NCI-H2171 (cell line): Measurements from ENCODE around the gene DMRT3.
"Not testable (repeated sequence)": the region's sequence is repeated elsewhere in the genome, so short reads cannot be mapped to it uniquely, and the experiment has no call there.

Source experiments
- DNase-seq: peaks from one replicate; lab custom pipeline; 2025; lab: John Stamatoyannopoulos, UW

Gene DMRT3

DNA sequence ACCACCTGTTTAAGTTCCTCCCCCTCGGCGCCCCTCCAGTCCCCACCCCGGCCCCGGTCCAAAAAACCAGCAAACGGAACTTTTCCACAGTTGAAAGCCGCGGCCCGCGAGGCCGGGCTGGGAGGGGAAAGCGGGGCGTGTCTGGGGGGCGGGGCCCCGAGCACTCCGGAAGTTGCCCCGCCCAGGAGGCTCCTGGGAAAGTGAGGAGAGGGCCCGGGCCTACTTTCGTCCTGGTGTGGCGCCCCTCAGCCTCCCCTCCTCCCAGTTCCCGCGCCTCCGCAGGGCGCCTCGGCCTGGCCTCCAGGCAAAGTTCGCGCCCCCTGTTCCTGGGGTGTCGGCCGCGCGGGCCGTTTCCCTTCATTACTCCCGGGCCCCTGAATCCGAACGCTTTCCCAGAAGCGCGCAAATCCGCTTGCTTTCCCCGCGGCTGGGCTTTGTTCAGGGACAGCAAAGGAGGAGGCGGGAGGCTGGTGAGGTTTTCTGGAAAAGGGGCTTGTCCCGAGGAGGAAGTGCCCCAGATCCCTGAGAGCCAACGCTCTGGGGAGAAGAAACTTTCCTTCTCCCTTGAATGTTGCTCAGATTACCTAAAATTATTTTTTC, 4.5 kb upstream of the DMRT3 start:
- DNase-seq, result no peak

DNA sequence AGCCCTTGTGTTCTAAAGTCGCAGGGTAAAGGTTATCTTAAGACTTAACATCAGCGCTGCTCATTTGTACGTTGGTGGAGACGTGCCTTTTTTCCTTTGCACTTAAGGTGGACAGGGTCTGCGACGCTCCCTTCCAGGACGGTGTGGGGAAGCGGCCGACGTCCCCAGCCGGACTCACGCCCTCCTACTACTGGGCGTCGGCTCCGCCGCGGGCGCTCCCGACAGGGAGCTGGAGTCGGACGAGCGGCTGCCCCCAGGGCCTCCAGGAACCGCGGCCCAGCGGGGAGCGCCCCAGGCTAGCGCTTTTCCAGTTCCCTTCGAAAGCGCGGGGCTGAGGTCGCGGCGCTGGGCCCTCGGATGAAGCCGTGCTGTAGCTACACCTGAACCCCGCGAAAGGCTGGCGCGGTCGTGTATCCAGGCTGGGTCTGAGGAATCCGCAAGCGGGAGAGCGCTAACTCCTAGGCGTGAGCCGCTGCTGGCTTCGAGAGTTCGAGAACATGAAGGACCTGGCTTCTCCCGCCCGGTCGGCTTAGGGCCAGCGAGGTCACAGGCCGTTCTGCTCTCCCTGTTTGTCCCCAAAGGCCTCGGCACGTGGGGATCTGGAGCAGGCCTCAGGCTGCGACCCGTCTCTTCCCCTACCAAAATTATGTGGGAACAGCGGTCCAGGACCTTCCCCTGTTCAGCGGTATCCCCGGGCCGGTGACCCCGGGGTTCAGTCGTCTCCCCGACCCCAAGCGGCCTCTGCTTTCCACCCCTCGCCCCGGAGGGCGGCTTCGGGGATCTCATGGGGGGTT, 3.8 kb upstream of the DMRT3 start:
- no peak for DNase-seq

DNA sequence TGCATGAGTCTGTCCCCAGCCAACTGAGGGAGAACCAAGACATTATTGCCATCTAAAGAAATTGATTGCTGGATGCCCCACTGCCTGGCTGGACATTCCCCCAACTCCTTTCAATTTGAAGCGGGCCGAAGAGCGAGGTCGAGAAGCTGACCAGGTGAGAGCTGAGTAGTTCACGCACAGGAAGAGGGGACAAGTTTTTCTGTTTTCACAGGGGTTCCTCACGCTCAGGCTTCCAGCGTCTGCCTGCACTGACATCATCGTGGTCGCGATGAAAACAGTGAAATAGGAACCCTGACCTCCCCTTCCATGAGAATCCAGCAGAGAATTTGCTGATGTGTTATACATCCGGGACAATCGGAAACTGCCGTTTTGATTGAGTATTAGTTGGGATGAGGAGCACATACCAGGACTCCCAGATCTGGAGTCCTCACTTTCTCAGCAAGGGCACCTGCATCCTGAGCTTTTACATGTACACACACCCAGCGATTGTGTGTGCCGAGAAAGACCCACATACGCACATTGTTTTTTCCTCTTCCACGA, 3.1 kb upstream of the DMRT3 start:
- no peak for DNase-seq

DNA sequence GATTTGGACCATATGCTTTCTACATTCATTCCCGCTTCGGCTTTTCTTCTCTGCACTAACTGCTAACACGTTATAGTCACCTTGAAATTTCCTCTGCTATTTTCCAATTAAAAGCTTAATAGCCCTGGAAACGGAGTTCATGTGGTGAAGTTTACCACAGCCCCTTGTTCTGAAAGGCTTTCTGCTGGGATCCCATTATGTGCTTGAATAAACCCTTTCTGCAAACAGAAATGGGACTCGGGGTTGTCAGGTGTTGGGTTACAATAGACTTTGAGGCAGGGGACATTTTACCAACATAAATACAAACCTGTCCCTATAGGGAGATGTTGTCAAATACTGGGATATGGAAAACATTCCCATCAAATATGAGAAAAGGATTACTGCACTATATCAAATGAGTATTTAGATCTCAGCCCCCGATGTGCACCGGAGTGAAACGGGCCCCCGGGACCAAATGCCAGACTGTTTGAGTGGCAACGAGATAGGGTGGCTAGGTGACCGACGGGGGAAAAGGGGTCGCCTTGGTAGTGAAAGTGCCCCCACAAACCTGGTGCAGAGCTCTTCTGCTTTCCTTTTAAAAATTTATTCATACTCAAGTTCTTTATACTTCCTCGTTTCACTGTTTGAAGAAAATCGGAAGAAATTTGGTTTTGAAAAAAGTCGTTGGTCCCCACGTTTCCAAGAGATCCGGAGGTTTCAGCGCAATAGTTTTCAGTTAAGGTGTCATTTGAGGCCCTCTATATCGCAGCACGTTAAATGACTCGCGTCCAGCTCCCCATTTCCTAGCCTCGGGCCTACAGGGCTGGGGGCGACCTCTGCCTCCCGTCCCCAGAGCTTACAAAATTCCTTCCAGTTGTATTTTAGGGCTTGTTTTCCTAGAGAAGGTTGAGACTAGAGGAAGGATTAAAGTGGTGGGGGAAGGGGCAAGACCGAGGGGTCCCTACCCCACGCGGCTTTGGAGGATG, 2.1 kb upstream of the DMRT3 start:
- no peak for DNase-seq

- DNase-seq, result no peak
Observed at GRCh38 chr9:974996-975739, 1.3 kb upstream of the DMRT3 start.

DNA sequence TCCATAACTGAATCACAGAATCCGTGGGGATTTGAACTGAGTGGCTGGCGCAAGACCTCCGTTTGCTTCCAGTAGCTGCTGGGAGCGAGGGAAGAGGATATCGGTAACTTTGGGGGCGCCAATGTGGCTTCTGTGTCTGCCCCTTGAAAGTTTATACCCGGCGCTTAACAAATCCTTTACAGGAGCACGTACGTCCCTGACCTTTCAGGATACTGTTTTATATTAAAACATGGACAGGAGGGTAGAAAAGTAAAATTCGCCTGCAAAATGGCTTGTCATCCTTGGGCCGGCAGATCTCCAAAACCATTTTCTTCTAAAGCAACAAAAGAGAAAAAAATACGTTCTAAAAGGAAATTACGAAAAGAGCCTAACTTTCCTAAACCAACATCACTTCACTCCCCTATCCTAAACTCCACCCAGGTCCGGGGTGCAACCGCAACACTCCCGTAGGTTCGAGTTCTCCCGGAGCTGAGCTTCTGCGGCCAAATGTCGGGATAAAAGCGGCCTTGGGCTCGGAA, 656 bp upstream of the DMRT3 start:
- no peak for DNase-seq

DNA sequence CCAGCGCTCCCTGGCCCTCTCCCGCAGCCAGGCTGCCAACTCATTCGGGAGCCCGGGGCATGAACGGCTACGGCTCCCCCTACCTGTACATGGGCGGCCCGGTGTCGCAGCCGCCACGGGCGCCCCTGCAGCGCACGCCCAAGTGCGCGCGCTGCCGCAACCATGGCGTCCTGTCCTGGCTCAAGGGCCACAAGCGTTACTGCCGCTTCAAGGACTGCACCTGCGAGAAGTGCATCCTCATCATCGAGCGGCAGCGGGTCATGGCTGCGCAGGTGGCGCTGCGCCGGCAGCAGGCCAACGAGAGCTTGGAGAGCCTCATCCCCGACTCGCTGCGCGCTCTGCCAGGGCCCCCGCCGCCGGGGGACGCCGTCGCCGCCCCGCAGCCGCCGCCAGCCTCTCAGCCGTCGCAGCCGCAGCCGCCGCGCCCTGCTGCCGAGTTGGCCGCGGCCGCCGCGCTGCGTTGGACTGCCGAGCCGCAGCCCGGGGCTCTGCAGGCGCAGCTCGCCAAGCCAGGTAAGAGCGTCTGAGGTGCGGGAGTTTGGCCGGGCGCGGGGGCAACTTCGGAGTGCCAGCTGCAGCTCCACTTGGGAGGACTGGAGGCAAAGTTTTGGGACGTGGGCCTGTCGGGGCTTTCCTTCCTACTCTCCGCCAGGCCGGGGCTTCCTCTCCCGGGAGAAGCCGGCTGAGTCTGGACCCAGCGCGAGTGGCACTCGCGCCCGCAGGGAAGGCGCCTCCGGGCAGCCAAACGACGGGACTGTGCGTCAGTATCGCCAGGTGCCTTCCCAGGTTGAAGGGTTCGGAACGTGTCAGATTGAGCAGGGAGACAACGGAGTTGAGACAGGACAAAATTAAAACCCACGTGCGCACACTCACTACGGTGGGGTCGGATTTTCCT, 735 bp downstream of the DMRT3 start:
- DNase-seq, result peak; percentile 74

DNA sequence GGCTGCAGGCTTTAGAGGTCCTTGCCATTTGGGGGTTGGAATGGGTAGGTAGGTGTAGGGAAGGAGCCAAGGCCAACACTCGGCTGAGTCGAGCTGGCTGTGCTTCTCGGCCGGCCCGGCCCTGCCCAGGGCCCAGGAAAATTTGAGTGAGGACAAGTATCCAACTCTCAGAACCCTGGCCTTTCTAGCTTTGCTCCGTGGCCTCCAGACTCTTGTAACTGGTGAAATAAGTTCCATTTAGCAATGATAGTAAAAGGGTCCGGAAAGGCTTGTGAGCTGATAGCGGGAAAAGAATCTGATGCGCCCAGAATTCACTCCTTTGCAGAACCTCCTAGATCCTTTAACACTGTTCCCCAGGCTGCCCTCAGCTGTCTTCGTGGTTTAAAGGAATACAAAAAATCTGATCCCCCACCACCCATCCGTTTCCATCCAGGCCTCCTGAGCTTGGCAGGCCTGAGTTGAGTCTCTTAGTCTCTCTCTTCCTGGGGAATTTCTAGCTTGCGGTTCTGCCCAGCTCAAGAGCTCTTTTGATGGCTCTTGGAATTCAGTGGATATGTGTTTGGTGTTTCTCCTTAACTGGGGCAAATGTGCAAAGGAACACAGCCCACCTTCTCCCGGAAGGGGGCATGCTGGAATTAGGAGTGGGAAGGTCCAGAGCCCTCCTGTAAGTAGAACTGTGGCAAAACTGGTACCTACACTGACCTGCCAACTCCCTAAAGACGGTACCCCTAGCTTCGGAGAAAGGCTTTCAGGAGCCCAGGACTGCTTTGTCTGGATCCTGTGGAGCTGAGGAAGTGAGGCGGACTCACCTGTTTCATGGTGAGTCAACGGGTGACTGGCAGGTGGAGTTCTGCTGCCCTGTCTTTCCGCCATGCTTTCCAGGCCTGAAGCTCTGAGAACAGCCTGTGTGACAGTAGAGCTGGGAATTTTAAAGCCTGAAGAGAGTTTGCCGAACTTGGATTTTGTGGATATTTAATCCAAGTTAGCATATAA, 1.7 kb downstream of the DMRT3 start:
- DNase-seq, result no peak

- DNase-seq, result no peak
Observed at GRCh38 chr9:979983-980382, 3.5 kb downstream of the DMRT3 start.

GRCh38 chr9:980640-981039, 4.2 kb downstream of the DMRT3 start:
- no peak for DNase-seq

- DNase-seq, result no peak
Observed at GRCh38 chr9:981491-981898, 5.0 kb downstream of the DMRT3 start.

GRCh38 chr9:982394-983230, 6.2 kb downstream of the DMRT3 start:
- no peak for DNase-seq

- DNase-seq, result no peak
Observed at GRCh38 chr9:994005-994404, 17.6 kb downstream of the DMRT3 start.

DNA sequence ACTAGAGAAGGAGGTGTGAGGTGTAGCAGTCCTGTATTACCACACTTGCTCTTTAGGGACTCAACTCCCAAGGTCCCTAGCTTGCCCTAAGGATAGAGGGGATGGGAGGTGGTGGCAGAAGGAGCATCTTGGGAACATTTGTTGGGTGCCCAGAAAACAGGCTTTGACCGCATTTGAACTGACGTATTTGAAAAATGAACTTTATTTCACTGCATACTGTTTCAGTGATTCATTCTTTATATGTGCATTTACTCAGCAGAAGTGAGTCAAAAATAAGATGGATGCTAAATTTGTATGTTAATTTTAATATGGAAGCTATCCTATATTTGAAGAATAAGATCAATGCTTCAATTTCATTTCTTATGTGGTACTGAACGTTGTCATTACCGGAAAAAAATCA, 18.7 kb downstream of the DMRT3 start:
- DNase-seq, result no peak

GRCh38 chr9:995781-996180, 19.3 kb downstream of the DMRT3 start:
- DNase-seq, result no peak

DNA sequence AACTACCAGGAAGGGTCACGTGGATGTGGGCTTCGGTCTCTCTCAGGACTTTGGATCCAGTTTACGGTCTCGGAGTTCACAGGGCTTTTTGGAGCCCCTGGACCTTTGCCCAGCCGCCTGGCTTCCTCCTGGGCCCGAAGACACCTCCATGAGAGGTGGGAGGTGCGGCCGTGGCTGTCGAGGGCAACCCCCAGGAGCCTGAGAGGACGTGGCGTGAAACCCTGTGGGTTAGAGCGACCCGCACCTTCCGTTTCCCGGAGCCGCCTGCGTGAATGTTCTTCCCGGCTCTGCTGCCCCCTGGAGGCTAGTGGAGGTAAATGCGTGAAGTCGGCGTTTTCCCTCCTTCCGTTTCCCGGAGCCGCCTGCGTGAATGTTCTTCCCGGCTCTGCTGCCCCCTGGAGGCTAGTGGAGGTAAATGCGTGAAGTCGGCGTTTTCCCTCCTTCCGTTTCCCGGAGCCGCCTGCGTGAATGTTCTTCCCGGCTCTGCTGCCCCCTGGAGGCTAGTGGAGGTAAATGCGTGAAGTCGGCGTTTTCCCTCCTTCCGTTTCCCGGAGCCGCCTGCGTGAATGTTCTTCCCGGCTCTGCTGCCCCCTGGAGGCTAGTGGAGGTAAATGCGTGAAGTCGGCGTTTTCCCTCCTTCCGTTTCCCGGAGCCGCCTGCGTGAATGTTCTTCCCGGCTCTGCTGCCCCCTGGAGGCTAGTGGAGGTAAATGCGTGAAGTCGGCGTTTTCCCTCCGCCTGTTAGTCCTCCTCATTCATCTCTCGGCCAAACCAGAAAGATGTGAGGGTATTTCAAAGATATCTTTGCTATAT, 22.1 kb downstream of the DMRT3 start:
- not testable (repeated sequence) for DNase-seq

DNA sequence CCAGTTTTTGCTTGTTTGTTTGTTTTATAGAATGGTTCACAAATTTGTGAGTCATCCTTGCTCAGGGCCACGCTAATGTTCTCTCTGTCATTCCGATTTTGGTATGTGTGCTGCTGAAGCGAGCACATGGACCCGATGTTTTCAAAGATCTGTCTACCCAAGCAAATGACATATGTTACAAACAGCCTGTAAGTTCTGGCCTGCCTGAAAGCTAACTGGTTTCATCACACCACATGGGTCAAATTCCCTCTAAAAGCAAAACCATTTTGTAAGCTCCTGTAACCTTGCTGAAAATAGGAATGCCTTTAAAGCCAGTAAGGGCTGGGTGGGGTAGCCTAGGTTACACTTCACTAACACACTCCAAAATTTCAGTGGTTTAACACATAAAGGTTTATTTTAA, 25.4 kb downstream of the DMRT3 start:
- no peak for DNase-seq
